HG03196 (cell line): ENCODE results near the gene DAB1.

Experiments
- ATAC-seq: cut with Tn5 transposase; IDR thresholded peaks from one replicate; pipeline ENCODE4 v1.9.1; 2021; ENCODE audit not compliant: unreplicated experiment

DAB1 gene

GRCh38 chr1:57131257-57131656 lies 292.6 kb downstream of the DAB1 start:
- no peak for ATAC-seq

GRCh38 chr1:57129865-57130264 lies 294.0 kb downstream of the DAB1 start:
- ATAC-seq, result no peak

GRCh38 chr1:57127976-57128375 lies 295.9 kb downstream of the DAB1 start:
- ATAC-seq, result no peak

DNA sequence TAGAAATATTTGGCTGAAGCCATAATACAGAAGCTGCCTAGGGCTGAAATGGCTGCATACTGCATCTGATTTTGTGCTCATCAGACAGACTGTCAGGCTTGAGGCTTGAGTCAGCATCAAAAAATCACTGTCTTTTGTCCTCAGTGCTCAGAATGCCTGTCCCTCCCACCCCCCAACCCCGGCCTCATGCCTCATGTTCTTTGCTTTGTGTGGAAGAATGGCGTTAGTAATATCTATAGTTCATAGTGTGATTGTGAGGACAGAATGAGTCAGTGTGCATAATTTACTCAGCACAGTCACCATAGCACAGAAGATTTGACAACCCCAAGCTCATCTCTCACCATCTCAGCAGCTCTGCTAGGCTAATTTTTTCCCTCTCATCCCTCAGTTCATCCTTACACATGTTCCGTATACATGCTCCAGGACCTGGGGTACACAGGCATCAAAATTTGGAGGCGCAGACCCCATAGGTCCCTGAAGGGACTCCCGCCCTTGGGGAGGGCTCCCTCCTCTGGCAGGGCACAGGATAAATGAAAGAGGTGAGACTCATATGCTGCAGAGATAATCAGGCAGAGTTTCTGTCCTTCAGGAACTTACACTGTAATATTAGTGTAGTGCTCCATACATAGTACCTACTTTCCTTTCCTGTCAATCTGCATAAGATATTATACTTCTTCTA lies 299.0 kb downstream of the DAB1 start:
- no peak for ATAC-seq

- ATAC-seq, result no peak
These were observed 299.7 kb downstream of the DAB1 start for GRCh38 chr1:57124170-57124569.

DNA sequence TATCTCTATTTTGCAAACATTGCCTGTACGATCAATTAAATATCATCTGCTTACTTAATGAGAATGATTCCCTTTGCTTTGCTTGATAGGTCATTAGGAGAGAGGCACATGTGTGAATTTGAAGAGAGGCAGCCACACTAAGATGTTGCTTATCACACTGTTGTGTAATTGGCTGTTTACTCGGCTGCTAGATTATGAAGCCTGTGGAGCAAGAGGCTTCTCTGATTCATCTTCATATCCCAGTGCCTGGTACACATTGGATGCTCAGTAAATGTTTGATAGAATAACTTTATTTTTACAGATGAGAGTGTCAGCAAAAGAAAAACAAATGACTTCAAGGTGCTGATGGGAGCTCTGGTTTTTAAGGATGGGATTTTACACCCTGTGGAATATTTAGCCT lies 301.8 kb downstream of the DAB1 start:
- no peak for ATAC-seq

DNA sequence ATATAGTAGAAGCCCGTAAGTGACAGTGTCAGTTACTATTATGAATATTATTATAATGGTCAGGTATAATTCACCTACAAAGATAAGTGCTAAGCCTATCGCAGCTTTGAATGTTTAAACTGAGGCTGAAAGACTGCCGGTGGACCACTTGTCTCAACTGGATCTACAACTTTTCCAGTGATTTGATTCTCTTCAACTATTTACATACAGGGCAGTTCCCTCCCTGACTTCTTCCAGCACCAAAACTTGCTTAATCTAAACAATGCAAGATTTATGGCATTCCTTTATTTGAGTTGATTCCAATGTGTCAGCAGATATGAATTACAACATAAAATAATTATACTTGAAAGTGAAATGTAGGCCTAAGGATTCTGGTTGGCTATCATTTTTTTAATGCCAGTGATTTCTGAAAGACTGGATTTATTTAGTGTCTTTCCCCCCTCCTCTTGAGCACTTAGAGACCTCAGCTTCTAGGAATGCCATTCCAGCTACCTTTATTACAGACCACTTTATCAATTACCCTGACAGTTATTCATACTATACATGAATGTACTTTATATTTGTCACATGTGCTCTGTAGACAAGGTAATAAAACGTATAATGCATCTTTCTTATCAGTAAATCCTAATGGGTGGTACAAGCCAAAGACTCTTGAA lies 304.8 kb downstream of the DAB1 start:
- ATAC-seq, result no peak

DNA sequence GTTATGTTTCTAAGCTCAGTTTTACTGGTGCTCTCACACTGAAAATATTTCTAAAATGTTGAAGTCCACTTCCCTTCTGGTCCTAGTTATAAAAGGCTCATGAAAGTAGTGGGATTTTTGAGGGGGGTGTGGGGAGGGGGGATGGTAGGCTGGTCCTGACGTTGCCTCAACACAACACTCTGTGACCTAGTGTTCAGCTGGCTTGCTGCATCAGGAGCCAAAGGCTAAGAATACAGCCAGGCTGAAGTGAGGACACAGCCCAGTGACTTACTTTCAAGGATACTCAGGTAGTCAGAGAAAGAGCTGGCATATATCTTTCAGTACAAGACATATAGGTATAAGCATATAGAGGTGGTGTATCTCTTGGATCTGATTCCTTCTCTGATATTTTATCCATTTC lies 306.1 kb downstream of the DAB1 start:
- ATAC-seq, result no peak

- no peak for ATAC-seq
These were observed 307.0 kb downstream of the DAB1 start for GRCh38 chr1:57116871-57117270.

DNA sequence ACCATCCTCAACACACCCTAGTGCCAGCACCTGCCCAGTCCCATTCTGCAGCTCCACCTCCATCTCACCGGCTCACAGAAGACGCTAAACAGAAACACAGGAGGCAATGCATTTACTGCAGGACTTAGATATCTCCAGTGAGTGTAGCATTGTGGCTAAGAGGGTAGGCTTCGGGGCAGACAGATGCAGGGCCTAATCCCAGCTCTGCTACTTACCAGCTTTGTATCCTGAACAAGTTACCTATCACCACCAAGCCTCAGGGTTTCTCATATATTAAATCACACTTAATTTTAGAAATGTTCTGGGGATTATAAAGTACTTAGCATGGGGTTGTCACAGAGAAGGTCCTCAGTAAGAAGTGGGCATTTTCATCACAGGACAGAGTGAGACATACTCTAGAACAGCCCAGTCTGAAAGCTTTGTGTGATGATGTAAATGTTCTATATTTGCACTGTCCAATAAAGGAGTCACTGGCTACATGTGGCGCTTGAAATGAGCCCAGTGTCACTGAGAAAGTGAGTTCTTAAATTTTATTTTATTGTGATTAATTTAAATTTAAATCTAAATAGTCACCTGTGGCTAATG lies 308.7 kb downstream of the DAB1 start:
- no peak for ATAC-seq

DNA sequence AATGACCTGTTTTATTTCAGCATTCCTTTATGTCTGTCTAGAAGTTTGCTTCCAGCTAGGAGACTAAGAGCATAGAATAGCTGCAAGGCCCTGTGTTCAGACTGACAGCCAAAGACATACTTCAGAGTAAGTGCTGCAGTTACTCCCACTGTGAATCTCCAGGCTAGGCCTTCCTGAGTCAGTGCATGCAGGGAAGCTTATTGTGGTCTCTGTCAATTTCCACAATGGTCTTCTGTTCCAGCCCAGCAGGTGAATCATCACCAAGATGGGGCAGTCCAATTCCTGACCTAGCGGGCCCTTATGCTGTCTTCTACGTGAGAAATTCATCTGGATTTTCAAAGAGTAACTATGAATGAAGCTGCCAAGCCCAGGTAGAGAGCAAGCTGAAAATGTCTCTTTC lies 311.7 kb downstream of the DAB1 start:
- no peak for ATAC-seq

DNA sequence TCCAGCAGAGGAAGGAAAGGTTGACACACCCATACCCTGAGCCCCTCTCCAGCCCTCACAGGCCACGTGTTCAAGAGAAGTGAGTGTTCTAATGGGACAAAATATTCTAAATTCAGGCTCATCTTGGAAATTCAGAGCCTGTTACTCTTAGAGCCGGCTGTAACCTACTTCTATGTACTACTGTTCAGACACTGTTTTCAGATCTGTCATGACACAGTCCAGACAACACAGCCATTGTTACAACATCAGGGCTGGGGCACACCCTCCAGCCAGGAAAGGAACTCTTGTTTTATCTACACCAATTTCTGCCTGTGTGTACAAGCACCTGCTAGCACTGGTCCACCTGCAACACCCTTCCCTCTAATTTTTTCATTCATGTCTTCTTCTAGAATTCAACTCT lies 312.7 kb downstream of the DAB1 start:
- ATAC-seq, result no peak

DNA sequence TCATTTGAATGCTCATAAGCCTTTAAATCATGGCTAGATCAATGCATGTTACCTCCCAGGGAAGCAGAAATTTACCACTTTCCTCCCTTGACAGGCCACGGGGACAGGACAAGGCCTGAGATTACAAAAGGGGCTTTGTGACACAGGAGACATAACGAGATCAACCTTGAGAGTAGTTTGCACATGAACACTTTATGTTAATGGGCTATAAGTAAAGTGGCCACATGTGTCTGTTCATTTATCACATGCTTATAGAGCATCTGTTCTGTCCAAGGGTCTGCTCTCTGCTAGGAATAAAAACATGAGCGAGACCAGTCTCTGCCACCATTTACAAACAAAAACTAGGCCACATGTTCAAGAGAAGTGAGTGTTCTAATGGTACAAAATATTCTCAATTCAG lies 314.0 kb downstream of the DAB1 start:
- ATAC-seq, result no peak

DNA sequence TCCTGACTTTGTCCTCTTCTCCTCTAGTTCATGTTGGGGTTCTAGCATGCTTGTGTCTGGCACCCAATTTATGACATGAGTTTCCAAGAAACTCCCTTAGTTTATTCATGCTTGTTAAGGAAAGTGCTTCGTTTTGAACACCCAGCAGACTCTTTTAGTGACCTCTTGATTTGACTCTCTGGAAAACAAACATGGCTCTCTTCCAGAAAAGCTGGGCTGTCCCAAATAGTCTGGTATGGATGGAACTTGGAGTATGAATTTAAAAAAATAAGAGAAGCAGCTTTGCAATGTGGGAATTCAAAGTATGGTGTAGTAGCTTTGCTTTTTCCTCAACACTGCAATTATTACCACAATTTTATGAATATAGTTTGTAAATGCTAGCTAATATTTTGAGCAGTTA lies 314.6 kb downstream of the DAB1 start:
- no peak for ATAC-seq

DNA sequence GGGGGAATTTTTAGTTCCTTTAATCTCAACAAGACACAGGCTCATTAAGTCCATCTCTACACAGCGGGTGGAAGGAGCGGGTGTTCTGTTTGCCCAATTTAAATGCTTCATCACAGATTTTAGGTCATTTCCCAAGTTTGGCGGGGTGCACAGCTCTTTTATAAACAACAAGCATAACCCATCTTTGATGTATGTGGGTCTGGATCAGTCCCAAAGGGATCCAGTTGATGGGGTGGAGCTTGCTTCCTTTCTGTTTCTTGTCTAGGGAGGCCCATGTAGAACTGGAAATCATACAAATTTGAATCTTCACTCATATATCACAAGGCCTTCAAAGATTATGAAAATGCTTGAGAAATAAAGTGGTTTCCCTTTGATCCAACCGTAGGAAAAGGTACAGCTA lies 317.6 kb downstream of the DAB1 start:
- no peak for ATAC-seq

DNA sequence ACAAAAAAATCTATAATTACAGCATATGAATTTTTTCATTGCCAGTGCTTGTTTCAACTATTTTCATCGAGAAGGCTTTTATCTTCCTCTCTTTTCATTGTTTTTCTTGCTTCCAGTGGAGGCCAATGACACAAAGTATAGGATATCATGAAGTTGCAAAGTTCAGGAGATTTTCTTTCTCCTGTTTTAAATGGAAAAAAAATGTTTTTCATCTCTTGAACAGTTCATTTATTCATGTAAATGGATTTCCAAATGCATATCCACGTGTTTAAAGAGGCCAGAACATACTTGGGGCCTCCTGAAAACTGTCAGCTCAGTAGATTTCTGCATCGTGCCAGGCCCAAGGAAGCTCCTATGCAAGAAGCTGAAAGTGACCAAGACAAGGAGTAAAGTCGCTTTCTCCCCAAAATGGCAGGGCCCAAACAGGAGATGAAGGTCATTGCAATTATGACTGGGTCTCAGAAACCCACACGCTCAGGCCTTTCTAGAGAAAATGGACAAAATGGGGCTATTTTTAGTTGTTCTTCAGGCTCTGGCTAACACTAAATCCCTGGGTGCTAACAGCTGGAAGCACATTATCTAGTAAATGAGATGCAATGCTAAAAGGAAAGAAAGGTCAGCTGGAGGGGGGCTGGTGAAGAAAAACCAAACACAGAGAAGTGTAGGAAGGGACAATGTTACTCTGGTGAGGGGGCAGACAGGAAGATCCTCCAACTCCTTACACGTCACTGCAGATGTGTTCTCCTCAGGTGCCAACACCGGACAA lies 321.1 kb downstream of the DAB1 start:
- no peak for ATAC-seq

- ATAC-seq, result no peak
These were observed 322.7 kb downstream of the DAB1 start for GRCh38 chr1:57101209-57101608.

GRCh38 chr1:57094749-57095148 lies 329.1 kb downstream of the DAB1 start:
- no peak for ATAC-seq

GRCh38 chr1:57093122-57093521 lies 330.7 kb downstream of the DAB1 start:
- ATAC-seq, result no peak

- ATAC-seq, result no peak
These were observed 332.2 kb downstream of the DAB1 start for GRCh38 chr1:57091642-57092041.

GRCh38 chr1:57089855-57090254 lies 334.0 kb downstream of the DAB1 start:
- no peak for ATAC-seq

DNA sequence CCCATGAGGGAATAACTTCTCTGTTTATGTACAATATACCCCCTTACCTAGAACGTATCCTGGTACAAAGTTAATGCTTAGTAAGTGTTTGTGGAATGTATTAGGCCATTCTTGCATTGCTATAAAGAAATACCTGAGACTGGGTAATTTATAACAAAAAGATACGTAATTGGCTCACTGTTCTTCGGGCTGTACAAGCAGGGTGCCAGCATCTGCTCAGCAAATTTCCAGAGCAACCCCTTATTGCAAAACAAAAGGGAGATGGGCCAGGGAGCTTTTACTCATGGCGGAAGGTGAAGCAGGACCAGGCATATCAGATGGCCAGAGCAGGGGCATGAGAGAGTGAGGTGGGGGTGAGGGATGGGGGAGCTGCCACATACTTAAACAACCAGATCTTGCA lies 334.6 kb downstream of the DAB1 start:
- ATAC-seq, result no peak
